RWPE1 (cell line): Measurements from ENCODE around the gene ABLIM1.
A peak's percentile ranks its signal among the peaks of the same experiment; 100 is the strongest.

Experiments used
- CTCF ChIA-PET: fragments of 350-600 bp; sonication (Branson Sonifier 250); formaldehyde crosslinking; extraction: SDS; loops from one replicate; lab custom pipeline; 2021; lab: Yijun Ruan, JAX
- POLR2A ChIA-PET: fragments of 400-600 bp; formaldehyde crosslinking; extraction: SDS; loops from one replicate; lab custom pipeline; 2020; ENCODE audit warnings: antibody characterized with exemption; ENCODE audit not compliant: low non-redundant PET; lab: Yijun Ruan, JAX
- DNase-seq: peaks from one replicate; pipeline ENCODE4 v3.0.0; 2012; ENCODE audit warnings: low spot score
- H3K27ac ChIP-seq: fragments of 450-650 bp; 2 replicates; pipeline ENCODE4 v1.5.1; 2017
- CTCF ChIP-seq: fragments of 450-650 bp; conservative IDR thresholded peaks from 2 replicates; pipeline ENCODE4 v1.5.1; 2017; ENCODE audit warnings: low read depth, mild to moderate bottlenecking

The ABLIM1 gene

DNA sequence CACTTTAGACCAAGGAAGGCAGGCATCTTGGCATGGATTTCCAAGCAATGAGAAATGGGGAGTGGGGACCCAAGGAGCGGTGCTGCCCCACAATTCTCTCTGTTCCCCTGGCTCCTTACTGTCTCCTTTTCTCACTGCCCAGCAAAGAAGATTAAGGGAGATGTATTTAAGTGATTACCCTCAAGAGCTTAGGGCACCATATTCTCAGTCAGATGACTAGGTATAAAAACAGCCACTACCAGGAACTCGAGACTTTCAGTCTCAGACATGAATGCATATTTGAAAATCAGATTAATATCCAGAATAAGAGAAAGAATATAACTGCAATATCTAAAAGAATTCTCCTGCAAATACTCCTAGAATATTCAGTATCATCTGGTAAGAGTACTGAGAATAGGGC, at the start of gene ABLIM1:
ABLIM1 (minus strand) TSS at position 101 of the 400 bp plus-strand sequence; CDS start at position 26, 75 bp downstream.
- DNase-seq, result no peak
- POLR2A ChIA-PET, result no interaction called here
- no peak for TF ChIP-seq CTCF
- CTCF ChIA-PET, result no interaction called here
- H3K27ac ChIP-seq, result no peak within 1 kb of the TSS

- no peak overlapping the region for H3K27ac ChIP-seq
- CTCF ChIA-PET, result interaction anchor here (0.6 kb wide), 1 partner anchor 39 kb away, joined by 3 read pairs; no protein-coding TSS in a partner anchor
- TF ChIP-seq CTCF, result no peak
- DNase-seq, result no peak
- POLR2A ChIA-PET, result no interaction called here
These were observed 48.5 kb upstream of the ABLIM1 start for GRCh38 chr10:114706458-114707055.

- ChIA-PET POLR2A (interaction anchor here (0.6 kb wide), 1 partner anchor 80 kb away, joined by 5 read pairs; no protein-coding TSS in a partner anchor), CTCF (interaction anchor here (0.5 to 1.2 kb wide), 6 partner anchors 9 to 244 kb away, joined by 3 to 5 read pairs (median 4); no protein-coding TSS in a partner anchor)
- no peak for TF ChIP-seq CTCF
- DNase-seq, result no peak
- no peak overlapping the region for H3K27ac ChIP-seq
These were observed 46.6 kb upstream of the ABLIM1 start for GRCh38 chr10:114704679-114705078.

DNA sequence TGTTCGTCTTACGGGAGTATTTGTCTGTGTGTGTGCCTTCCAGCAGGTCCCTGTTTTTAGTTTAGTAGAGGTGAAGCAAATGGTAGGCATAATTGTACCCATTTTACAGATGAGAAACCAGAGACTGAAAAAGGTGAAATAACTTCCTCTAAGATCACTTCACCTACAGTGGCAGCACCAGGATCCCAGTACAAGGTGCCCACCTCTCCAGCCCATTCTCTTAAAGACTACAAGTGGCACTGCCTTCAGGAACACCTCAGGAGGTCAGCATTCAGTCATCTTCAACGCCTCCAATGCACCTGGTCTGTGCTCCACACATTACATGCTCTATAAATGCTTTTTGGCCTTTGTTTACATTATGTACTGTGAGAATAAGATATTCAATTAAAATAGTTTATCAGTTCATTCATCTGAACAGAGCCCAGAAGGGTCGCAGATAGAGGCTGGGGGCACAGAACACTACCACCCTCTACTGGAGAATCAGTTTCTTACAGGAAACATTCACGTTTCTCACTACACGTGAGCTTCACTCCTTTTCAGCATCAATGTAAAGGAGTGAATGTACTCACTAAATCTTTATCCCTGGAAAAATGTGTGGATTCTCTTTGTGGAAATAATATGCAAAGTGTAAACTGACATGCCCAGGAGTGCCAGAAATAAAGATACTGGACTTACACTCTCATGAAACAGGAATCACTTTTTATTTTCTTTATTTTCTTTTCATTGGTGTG, 45.5 kb upstream of the ABLIM1 start:
- ChIA-PET POLR2A (no interaction called here), CTCF (interaction anchor here (0.6 to 1.2 kb wide), 12 partner anchors 10 to 232 kb away, joined by 3 to 5 read pairs (median 4); partner anchors contain the start of gene FHIP2A)
- DNase-seq, result peak; percentile 39
- no peak overlapping the region for H3K27ac ChIP-seq
- TF ChIP-seq CTCF, result peak; percentile 62

- CTCF ChIA-PET, result interaction anchor here (0.6 to 0.7 kb wide), 3 partner anchors 37 to 145 kb away, joined by 4 to 5 read pairs (median 5); no protein-coding TSS in a partner anchor
- POLR2A ChIA-PET, result no interaction called here
- no peak for DNase-seq
These were observed 40.4 kb upstream of the ABLIM1 start for GRCh38 chr10:114698271-114699061.

More at GRCh38 chr10:114698271-114699061, 40.4 kb upstream of the ABLIM1 start:
- TF ChIP-seq CTCF, result no peak
- no peak overlapping the region for H3K27ac ChIP-seq
